Hematopoietic multipotent progenitor cell treated with erythropoietin and hydrocortisone succinate and interleukin-3 and kit ligand, for 4 days (in vitro differentiated cells): ENCODE measurements around the gene CEP104.
A peak's percentile ranks its signal among the peaks of the same experiment; 100 is the strongest.

ENCODE experiments used
- DNase-seq: peaks from one replicate; pipeline ENCODE4 v3.0.0-alpha.2; 2015

CEP104 gene

GRCh38 chr1:3795453-3796214 is 61.4 kb downstream of the CEP104 start:
- peak; percentile 18 for DNase-seq

- DNase-seq = no peak
Measured at GRCh38 chr1:3790952-3791351, 66.1 kb downstream of the CEP104 start.

- no peak for DNase-seq
Measured at GRCh38 chr1:3790500-3790923, 66.5 kb downstream of the CEP104 start.

- DNase-seq = no peak
Measured at GRCh38 chr1:3789421-3790300, 67.3 kb downstream of the CEP104 start.

GRCh38 chr1:3788756-3789420 is 68.1 kb downstream of the CEP104 start:
- no peak for DNase-seq

GRCh38 chr1:3787745-3788605 is 69.0 kb downstream of the CEP104 start:
- DNase-seq = no peak

GRCh38 chr1:3787349-3787715 is 69.7 kb downstream of the CEP104 start:
- no peak for DNase-seq

- DNase-seq = no peak
Measured at GRCh38 chr1:3786468-3787348, 70.3 kb downstream of the CEP104 start.

GRCh38 chr1:3785456-3786157 is 71.4 kb downstream of the CEP104 start:
- DNase-seq = peak; percentile 72

GRCh38 chr1:3785045-3785444 is 72.0 kb downstream of the CEP104 start:
- no peak for DNase-seq

- DNase-seq = no peak
Measured at GRCh38 chr1:3783651-3784474, 73.1 kb downstream of the CEP104 start.

- DNase-seq = no peak
Measured at GRCh38 chr1:3780901-3781300, 76.1 kb downstream of the CEP104 start.

GRCh38 chr1:3779912-3780416 is 77.0 kb downstream of the CEP104 start:
- no peak for DNase-seq

- peak; percentile 36 for DNase-seq
Measured at GRCh38 chr1:3779265-3779911, 77.6 kb downstream of the CEP104 start.

- peak; percentile 31 for DNase-seq
Measured at GRCh38 chr1:3778590-3779264, 78.3 kb downstream of the CEP104 start.

- no peak for DNase-seq
Measured at GRCh38 chr1:3777647-3778589, 79.1 kb downstream of the CEP104 start.

- peak; percentile 31 for DNase-seq
Measured at GRCh38 chr1:3777078-3777547, 79.9 kb downstream of the CEP104 start.
